ENCODE results near the gene SLC25A48.

Gene SLC25A48

DNA sequence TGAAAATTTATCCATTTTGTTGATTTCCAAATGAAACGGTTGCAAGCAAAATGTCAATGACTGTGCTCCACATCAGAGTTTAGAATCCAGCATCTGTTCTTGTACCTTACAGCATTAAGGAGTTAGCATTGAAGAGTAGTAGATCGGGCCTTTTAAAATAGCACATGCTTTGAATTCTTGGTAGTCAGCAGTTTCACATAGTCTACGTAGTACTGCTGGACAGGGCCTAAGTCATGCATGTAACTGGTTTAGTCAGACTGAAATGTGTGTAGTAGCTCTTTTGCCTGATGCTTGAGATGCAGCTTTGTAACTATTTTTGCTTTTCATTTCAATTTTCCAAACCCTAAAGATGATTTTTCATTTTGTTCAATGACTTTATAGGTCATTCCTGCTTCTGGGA, 100.5 kb downstream of the SLC25A48 start:
- H3K79me2 ChIP-seq (ENCODE audit: insufficient read depth, low read length) = no peaks in the 10 kb centered on the region
- H2AFZ ChIP-seq (ENCODE audit: low read depth, low read length) = no peak overlapping the region
- no peak overlapping the region for H3K4me3 ChIP-seq (ENCODE audit: low read depth in 1 of 2, low read length in 2 of 2)
- peaks cover 6% of the 10 kb centered on the region for H3K27me3 ChIP-seq (ENCODE audit: insufficient read depth, low read length, poor library complexity)
- no peak overlapping the region for H3K9ac ChIP-seq (ENCODE audit: low read depth, low read length)
- TF ChIP-seq, protein P1, sequence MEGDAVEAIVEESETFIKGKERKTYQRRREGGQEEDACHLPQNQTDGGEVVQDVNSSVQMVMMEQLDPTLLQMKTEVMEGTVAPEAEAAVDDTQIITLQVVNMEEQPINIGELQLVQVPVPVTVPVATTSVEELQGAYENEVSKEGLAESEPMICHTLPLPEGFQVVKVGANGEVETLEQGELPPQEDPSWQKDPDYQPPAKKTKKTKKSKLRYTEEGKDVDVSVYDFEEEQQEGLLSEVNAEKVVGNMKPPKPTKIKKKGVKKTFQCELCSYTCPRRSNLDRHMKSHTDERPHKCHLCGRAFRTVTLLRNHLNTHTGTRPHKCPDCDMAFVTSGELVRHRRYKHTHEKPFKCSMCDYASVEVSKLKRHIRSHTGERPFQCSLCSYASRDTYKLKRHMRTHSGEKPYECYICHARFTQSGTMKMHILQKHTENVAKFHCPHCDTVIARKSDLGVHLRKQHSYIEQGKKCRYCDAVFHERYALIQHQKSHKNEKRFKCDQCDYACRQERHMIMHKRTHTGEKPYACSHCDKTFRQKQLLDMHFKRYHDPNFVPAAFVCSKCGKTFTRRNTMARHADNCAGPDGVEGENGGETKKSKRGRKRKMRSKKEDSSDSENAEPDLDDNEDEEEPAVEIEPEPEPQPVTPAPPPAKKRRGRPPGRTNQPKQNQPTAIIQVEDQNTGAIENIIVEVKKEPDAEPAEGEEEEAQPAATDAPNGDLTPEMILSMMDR (IDR thresholded peaks at IDR 0.05; ENCODE audit: borderline replicate concordance, extremely low read depth, low read length, poor library complexity, severe bottlenecking) = no peak
- TF ChIP-seq EZH2 (IDR thresholded peaks at IDR 0.05; ENCODE audit: borderline replicate concordance, low read depth, low read length, severe bottlenecking) = no peak
- H3K9me3 ChIP-seq (ENCODE audit: insufficient read depth, low read length, severe bottlenecking) = no peaks in the 10 kb centered on the region
- DNase-seq (no peak), ATAC-seq (ENCODE audit: insufficient read depth, low read depth) (no peak)
- H3K4me1 ChIP-seq (ENCODE audit: insufficient read depth, low read length) = no peaks in the 10 kb centered on the region
- no peaks in the 10 kb centered on the region for H3K36me3 ChIP-seq (ENCODE audit: insufficient read depth, low read length)
- no peak overlapping the region for H3K27ac ChIP-seq (ENCODE audit: low read length)
- no peaks in the 10 kb centered on the region for H4K20me1 ChIP-seq (ENCODE audit: insufficient read depth, low read length)
- no peak overlapping the region for H3K4me2 ChIP-seq (ENCODE audit: insufficient read depth, low read length)

DNA sequence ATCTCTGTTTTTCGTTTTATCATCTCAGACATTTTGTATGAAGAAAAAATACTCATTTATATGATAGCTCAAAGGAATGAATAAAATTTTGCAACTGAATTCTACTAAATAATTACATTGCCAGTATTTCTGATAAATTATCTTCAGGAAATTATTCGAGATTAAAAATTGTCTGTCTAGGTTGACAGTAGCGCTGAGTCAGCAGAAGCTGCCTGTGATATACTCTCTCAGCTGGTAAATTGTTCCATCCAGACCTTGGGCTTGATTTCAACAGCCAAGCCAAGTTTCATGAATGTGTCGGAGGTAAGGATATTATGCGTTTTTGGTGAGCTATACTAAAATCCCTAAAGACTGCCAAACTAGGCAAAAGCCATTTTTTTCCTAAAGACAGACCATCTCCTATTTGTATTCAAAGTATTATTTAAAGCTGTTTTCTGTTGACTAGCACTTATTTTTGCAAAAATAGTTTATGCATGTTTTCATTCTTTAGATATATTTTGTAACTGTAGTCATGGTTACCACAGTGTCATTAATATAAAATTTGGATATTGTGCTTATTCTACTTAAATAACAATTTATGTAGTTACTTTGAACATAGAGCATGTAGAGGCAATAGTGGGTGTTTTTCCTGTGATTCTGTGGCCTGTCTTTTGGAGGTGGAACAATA, 102.9 kb downstream of the SLC25A48 start:
- H3K27ac ChIP-seq (ENCODE audit: low read length) = no peak overlapping the region
- H2AFZ ChIP-seq (ENCODE audit: low read depth, low read length) = no peak overlapping the region
- no peaks in the 10 kb centered on the region for H3K9me3 ChIP-seq (ENCODE audit: insufficient read depth, low read length, severe bottlenecking)
- no peaks in the 10 kb centered on the region for H4K20me1 ChIP-seq (ENCODE audit: insufficient read depth, low read length)
- H3K9ac ChIP-seq (ENCODE audit: low read depth, low read length) = no peak overlapping the region
- no peak for ATAC-seq (ENCODE audit: insufficient read depth, low read depth)
- H3K36me3 ChIP-seq (ENCODE audit: insufficient read depth, low read length) = no peaks in the 10 kb centered on the region
- H3K79me2 ChIP-seq (ENCODE audit: insufficient read depth, low read length) = no peaks in the 10 kb centered on the region
- TF ChIP-seq, protein P1 (IDR thresholded peaks at IDR 0.05; ENCODE audit: borderline replicate concordance, extremely low read depth, low read length, poor library complexity, severe bottlenecking) = no peak
- TF ChIP-seq EZH2 (IDR thresholded peaks at IDR 0.05; ENCODE audit: borderline replicate concordance, low read depth, low read length, severe bottlenecking) = no peak
- H3K4me3 ChIP-seq (ENCODE audit: low read depth in 1 of 2, low read length in 2 of 2) = no peak overlapping the region
- peaks cover 11% of the 10 kb centered on the region for H3K27me3 ChIP-seq (ENCODE audit: insufficient read depth, low read length, poor library complexity)
- H3K4me2 ChIP-seq (ENCODE audit: insufficient read depth, low read length) = no peak overlapping the region
- no peaks in the 10 kb centered on the region for H3K4me1 ChIP-seq (ENCODE audit: insufficient read depth, low read length)
- no peak for DNase-seq
